SK-N-SH treated with all-trans-retinoic acid at 6 μM for 48 hours (cell line): Measurements from ENCODE around the gene MYL6.

ENCODE experiments used
- ARNTL ChIP-seq: fragments of 450-650 bp; formaldehyde crosslinking; IDR thresholded peaks from 2 replicates; pipeline ENCODE4 v1.5.0; 2020; ENCODE audit warnings: low read depth, mild to moderate bottlenecking, moderate library complexity, borderline replicate concordance
- BACH2 ChIP-seq: fragments of 250-450 bp; sonication (Bioruptor Pico); IDR thresholded peaks from 2 replicates; pipeline ENCODE4 v1.9.0; 2021; ENCODE audit warnings: mild to moderate bottlenecking, borderline replicate concordance
- CSDC2 ChIP-seq: fragments of 250-450 bp; sonication (Bioruptor Pico); IDR thresholded peaks from 2 replicates; pipeline ENCODE4 v1.5.0; 2020; ENCODE audit warnings: mild to moderate bottlenecking, moderate library complexity
- PPARA ChIP-seq: fragments of 250-450 bp; sonication (Bioruptor Pico); IDR thresholded peaks from 2 replicates; pipeline ENCODE4 v1.5.0; 2020; ENCODE audit warnings: mild to moderate bottlenecking, borderline replicate concordance
- RARB ChIP-seq: fragments of 250-450 bp; sonication (Bioruptor Pico); IDR thresholded peaks from 2 replicates; pipeline ENCODE4 v1.8.0; 2021; ENCODE audit warnings: mild to moderate bottlenecking, moderate library complexity
- SNAI2 ChIP-seq: fragments of 250-450 bp; sonication (Bioruptor Pico); IDR thresholded peaks from 2 replicates; pipeline ENCODE4 v1.5.0; 2020; ENCODE audit warnings: mild to moderate bottlenecking, moderate library complexity
- ZC3H10 ChIP-seq: fragments of 250-450 bp; sonication (Bioruptor Pico); IDR thresholded peaks from 2 replicates; pipeline ENCODE4 v1.5.1; 2021; ENCODE audit warnings: mild to moderate bottlenecking, moderate library complexity
- ZFP3 ChIP-seq: fragments of 250-450 bp; sonication (Bioruptor Pico); IDR thresholded peaks from 2 replicates; pipeline ENCODE4 v1.5.0; 2020; ENCODE audit warnings: mild to moderate bottlenecking, moderate library complexity
- ZFP30 ChIP-seq: fragments of 450-650 bp; formaldehyde crosslinking; IDR thresholded peaks from 2 replicates; pipeline ENCODE4 v1.5.0; 2022; ENCODE audit warnings: mild to moderate bottlenecking, moderate library complexity
- ZNF8 ChIP-seq: fragments of 450-650 bp; formaldehyde crosslinking; IDR thresholded peaks from 2 replicates; pipeline ENCODE4 v1.5.0; 2020; ENCODE audit warnings: mild to moderate bottlenecking, moderate library complexity
- TF ChIP-seq, protein P1 (sequence below): fragments of 250-450 bp; sonication (Bioruptor Pico); IDR thresholded peaks from 2 replicates; pipeline ENCODE4 v1.5.1; 2020; ENCODE audit warnings: low read depth, mild to moderate bottlenecking, moderate library complexity
- TF ChIP-seq, protein P2 (sequence below): fragments of 250-450 bp; sonication (Bioruptor Pico); IDR thresholded peaks from 2 replicates; pipeline ENCODE4 v1.5.1; 2021; ENCODE audit warnings: mild to moderate bottlenecking, moderate library complexity
- TF ChIP-seq, protein P3 (sequence below): fragments of 250-450 bp; sonication (Bioruptor Pico); IDR thresholded peaks from 2 replicates; pipeline ENCODE4 v1.8.0; 2020; ENCODE audit warnings: mild to moderate bottlenecking, moderate library complexity, borderline replicate concordance
- TF ChIP-seq, protein P4 (sequence below): fragments of 250-450 bp; sonication (Bioruptor Pico); IDR thresholded peaks from 2 replicates; pipeline ENCODE4 v1.5.0; 2020; ENCODE audit warnings: mild to moderate bottlenecking, moderate library complexity

DNA sequence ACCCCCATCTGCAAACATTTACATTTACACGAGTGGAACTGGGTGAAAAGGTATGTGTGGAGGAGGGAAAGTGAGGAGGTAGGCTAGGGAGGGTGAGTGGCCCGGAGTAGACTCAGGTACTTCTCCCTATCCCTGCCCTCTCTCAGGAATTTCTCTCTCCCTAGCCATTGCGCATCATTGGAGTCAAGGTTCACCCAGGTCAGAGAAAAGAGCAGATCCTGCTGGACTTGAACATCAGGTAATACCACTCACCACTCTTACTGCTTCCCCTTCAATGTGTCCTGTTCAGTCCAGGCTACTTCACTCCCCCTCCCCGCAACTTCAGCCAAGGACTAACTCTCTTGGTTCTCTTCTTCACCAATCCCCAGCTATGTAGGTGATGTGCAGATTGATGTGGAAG, 27.3 kb upstream of the MYL6 start:
- TF ChIP-seq ZFP30 (no peak), RARB (no peak), ZNF8 (CRISPR knock-in tag) (no peak), SNAI2 (CRISPR knock-in tag) (no peak), PPARA (CRISPR knock-in tag) (no peak), CSDC2 (CRISPR knock-in tag) (no peak), ARNTL (no peak), ZC3H10 (CRISPR knock-in tag) (no peak), BACH2 (CRISPR knock-in tag) (no peak), ZFP3 (CRISPR knock-in tag) (no peak)
- TF ChIP-seq, protein P1, sequence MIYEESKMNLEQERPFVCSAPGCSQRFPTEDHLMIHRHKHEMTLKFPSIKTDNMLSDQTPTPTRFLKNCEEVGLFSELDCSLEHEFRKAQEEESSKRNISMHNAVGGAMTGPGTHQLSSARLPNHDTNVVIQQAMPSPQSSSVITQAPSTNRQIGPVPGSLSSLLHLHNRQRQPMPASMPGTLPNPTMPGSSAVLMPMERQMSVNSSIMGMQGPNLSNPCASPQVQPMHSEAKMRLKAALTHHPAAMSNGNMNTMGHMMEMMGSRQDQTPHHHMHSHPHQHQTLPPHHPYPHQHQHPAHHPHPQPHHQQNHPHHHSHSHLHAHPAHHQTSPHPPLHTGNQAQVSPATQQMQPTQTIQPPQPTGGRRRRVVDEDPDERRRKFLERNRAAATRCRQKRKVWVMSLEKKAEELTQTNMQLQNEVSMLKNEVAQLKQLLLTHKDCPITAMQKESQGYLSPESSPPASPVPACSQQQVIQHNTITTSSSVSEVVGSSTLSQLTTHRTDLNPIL (CRISPR knock-in tag): no peak
- TF ChIP-seq, protein P2, sequence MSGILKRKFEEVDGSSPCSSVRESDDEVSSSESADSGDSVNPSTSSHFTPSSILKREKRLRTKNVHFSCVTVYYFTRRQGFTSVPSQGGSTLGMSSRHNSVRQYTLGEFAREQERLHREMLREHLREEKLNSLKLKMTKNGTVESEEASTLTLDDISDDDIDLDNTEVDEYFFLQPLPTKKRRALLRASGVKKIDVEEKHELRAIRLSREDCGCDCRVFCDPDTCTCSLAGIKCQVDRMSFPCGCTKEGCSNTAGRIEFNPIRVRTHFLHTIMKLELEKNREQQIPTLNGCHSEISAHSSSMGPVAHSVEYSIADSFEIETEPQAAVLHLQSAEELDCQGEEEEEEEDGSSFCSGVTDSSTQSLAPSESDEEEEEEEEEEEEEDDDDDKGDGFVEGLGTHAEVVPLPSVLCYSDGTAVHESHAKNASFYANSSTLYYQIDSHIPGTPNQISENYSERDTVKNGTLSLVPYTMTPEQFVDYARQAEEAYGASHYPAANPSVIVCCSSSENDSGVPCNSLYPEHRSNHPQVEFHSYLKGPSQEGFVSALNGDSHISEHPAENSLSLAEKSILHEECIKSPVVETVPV (CRISPR knock-in tag): no peak
- TF ChIP-seq, protein P3, sequence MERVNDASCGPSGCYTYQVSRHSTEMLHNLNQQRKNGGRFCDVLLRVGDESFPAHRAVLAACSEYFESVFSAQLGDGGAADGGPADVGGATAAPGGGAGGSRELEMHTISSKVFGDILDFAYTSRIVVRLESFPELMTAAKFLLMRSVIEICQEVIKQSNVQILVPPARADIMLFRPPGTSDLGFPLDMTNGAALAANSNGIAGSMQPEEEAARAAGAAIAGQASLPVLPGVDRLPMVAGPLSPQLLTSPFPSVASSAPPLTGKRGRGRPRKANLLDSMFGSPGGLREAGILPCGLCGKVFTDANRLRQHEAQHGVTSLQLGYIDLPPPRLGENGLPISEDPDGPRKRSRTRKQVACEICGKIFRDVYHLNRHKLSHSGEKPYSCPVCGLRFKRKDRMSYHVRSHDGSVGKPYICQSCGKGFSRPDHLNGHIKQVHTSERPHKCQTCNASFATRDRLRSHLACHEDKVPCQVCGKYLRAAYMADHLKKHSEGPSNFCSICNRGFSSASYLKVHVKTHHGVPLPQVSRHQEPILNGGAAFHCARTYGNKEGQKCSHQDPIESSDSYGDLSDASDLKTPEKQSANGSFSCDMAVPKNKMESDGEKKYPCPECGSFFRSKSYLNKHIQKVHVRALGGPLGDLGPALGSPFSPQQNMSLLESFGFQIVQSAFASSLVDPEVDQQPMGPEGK (CRISPR knock-in tag): no peak
- TF ChIP-seq, protein P4, sequence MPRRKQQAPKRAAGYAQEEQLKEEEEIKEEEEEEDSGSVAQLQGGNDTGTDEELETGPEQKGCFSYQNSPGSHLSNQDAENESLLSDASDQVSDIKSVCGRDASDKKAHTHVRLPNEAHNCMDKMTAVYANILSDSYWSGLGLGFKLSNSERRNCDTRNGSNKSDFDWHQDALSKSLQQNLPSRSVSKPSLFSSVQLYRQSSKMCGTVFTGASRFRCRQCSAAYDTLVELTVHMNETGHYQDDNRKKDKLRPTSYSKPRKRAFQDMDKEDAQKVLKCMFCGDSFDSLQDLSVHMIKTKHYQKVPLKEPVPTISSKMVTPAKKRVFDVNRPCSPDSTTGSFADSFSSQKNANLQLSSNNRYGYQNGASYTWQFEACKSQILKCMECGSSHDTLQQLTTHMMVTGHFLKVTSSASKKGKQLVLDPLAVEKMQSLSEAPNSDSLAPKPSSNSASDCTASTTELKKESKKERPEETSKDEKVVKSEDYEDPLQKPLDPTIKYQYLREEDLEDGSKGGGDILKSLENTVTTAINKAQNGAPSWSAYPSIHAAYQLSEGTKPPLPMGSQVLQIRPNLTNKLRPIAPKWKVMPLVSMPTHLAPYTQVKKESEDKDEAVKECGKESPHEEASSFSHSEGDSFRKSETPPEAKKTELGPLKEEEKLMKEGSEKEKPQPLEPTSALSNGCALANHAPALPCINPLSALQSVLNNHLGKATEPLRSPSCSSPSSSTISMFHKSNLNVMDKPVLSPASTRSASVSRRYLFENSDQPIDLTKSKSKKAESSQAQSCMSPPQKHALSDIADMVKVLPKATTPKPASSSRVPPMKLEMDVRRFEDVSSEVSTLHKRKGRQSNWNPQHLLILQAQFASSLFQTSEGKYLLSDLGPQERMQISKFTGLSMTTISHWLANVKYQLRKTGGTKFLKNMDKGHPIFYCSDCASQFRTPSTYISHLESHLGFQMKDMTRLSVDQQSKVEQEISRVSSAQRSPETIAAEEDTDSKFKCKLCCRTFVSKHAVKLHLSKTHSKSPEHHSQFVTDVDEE: no peak
